Measurements from ENCODE around the gene KLF13. TPM values are rescaled to one million over a fixed set of nuclear protein-coding genes. Genes with fewer than 3 reads are reported as not detected.

Gene KLF13
- total and polyA plus RNA-seq, 10 of the 15 experiments (the other 5 are each of a cell fraction or from before 2014, with no cell fraction given), result 20.3 to 109 (median 51.4) TPM

DNA sequence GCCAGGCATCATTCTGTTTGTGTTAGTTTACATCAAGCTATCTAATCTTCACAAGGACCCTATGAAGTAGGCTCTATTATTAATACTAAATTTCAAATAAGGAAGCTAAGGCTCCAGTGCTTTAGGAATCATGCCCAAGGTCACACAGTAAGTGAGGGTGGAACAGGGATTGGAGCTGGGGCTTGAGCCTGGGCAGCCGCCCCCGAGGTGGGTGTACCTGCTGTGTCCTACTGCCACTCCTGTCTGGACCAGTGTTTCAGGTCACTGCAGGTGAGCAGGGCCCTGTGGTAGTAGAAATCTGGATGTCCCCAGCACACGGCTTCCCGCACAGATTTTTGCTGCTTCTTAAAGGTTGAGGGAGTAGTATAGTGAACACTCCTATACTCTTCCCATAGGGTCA is 6.5 kb downstream of the KLF13 start:
- intact Hi-C loops (cut with micrococcal nuclease; ENCODE audit: unreplicated experiment), result no loop called here
- RAD21 ChIA-PET (ENCODE audit: unreplicated experiment), result interaction anchor here (1.0 to 3.0 kb wide), 10 partner anchors 9 to 156 kb away, joined by 3 to 11 read pairs (median 4); no protein-coding TSS in a partner anchor
- TF ChIP-seq POU2F2 (IDR thresholded peaks at IDR 0.05; ENCODE audit: borderline replicate concordance, low read depth, low read length), result no peak
- no peak for TF ChIP-seq MTA2 (IDR thresholded peaks at IDR 0.05; ENCODE audit: low read depth)
- TF ChIP-seq SREBF1 (IDR thresholded peaks at IDR 0.05; ENCODE audit: low read length), result no peak
- no peak for TF ChIP-seq BRCA1 (IDR thresholded peaks at IDR 0.05; ENCODE audit: low read depth, low read length)
- no peak for TF ChIP-seq TCF12 (IDR thresholded peaks at IDR 0.05; ENCODE audit: low read depth, low read length)
- no peak for TF ChIP-seq CEBPB (IDR thresholded peaks at IDR 0.05; ENCODE audit: borderline replicate concordance in 1 of 2, low read depth in 2 of 2, low read length in 2 of 2)
- TF ChIP-seq EZH2 (IDR thresholded peaks at IDR 0.05; ENCODE audit: borderline replicate concordance, control insufficient read depth, low read depth, low read length), result no peak
- TF ChIP-seq, protein P1, sequence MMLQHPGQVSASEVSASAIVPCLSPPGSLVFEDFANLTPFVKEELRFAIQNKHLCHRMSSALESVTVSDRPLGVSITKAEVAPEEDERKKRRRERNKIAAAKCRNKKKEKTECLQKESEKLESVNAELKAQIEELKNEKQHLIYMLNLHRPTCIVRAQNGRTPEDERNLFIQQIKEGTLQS (IDR thresholded peaks at IDR 0.05; ENCODE audit: borderline replicate concordance, extremely low read depth, low read depth, low read length), result no peak
- TF ChIP-seq JUNB (IDR thresholded peaks at IDR 0.05), result no peak
- TF ChIP-seq ZZZ3 (IDR thresholded peaks at IDR 0.05; ENCODE audit: control insufficient read depth, insufficient read length, low read depth), result no peak
- no peak for TF ChIP-seq NR2F1 (conservative IDR thresholded peaks at IDR 0.05)
- TF ChIP-seq NR2C2 (IDR thresholded peaks at IDR 0.05; ENCODE audit: borderline replicate concordance, control insufficient read depth, insufficient read length, low read depth), result no peak
- TF ChIP-seq, protein P2, sequence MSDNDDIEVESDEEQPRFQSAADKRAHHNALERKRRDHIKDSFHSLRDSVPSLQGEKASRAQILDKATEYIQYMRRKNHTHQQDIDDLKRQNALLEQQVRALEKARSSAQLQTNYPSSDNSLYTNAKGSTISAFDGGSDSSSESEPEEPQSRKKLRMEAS (IDR thresholded peaks at IDR 0.05; ENCODE audit: low read depth, low read length), result no peak
- no peak for TF ChIP-seq STAT3 (IDR thresholded peaks at IDR 0.05; ENCODE audit: low read depth, low read length)
- TF ChIP-seq TAF1 (IDR thresholded peaks at IDR 0.05; ENCODE audit: borderline replicate concordance, low read depth, low read length), result no peak
- TF ChIP-seq SMAD5 (IDR thresholded peaks at IDR 0.05; ENCODE audit: low read depth), result no peak
- TF ChIP-seq TCF7 (IDR thresholded peaks at IDR 0.05; ENCODE audit: borderline replicate concordance), result no peak
- no peak for TF ChIP-seq NRF1 (conservative IDR thresholded peaks at IDR 0.05; ENCODE audit: low read depth, low read length)
- TF ChIP-seq NFYB (IDR thresholded peaks at IDR 0.05; ENCODE audit: insufficient read depth, low read depth, low read length), result no peak
- TF ChIP-seq CHD2 (IDR thresholded peaks at IDR 0.05; ENCODE audit: borderline replicate concordance, low read depth, low read length), result no peak
- no TSS peak for BruUV-seq (replicated peaks)
- CTCF ChIA-PET, result interaction anchor here (0.9 to 2.2 kb wide), 7 partner anchors 10 to 155 kb away, joined by 3 to 10 read pairs (median 4); no protein-coding TSS in a partner anchor
- H4K20me1 ChIP-seq (ENCODE audit: control insufficient read depth, insufficient read depth), result peaks cover 8% of the 10 kb centered on the region
- H3K4me1 ChIP-seq (ENCODE audit: control insufficient read depth, insufficient read depth, low read length), result peaks cover 72% of the 10 kb centered on the region
- ATAC-seq (no peak), DNase-seq (ENCODE audit: low read depth, low spot score) (no peak), FAIRE-seq (no peak)
- H3K9ac ChIP-seq (ENCODE audit: control insufficient read depth, insufficient read depth, low read length), result no peak overlapping the region
- no peak overlapping the region for H2AFZ ChIP-seq (ENCODE audit: control insufficient read depth, low read depth, low read length)
- H3K27ac ChIP-seq (ENCODE audit: control insufficient read depth, insufficient read depth), result no peak overlapping the region; the same call in 1 of the 2 replicates
- H3K9me3 ChIP-seq (replicated peaks; ENCODE audit: control insufficient read depth, insufficient read depth, low read length), result no peaks in the 10 kb centered on the region
- H3K4me2 ChIP-seq (ENCODE audit: control insufficient read depth, insufficient read depth), result peak overlapping the region; percentile 85; the same call in 1 of the 2 replicates
- POLR2A ChIA-PET, result interaction anchor here (0.5 to 1.3 kb wide), 6 partner anchors 9 to 120 kb away, joined by 3 to 5 read pairs (median 3); no protein-coding TSS in a partner anchor
- H3K79me2 ChIP-seq (ENCODE audit: control insufficient read depth, insufficient read depth, low read length), result peaks cover 97% of the 10 kb centered on the region
- H3K36me3 ChIP-seq (ENCODE audit: control insufficient read depth in 2 of 2, insufficient read depth in 2 of 2, low read length in 1 of 2), result peaks cover 6 to 9% of the 10 kb centered on the region in 2 experiments
- SMC1A ChIA-PET (ENCODE audit: uncharacterized antibody, unreplicated experiment), result interaction anchor here (0.9 to 2.0 kb wide), 8 partner anchors 9 to 133 kb away, joined by 3 to 9 read pairs (median 4); no protein-coding TSS in a partner anchor
- no peak overlapping the region for H3K4me3 ChIP-seq
- H3K27me3 ChIP-seq (replicated peaks in 1 of 2; ENCODE audit: control insufficient read depth in 2 of 2, insufficient read depth in 2 of 2, low read length in 1 of 2), result no peaks in the 10 kb centered on the region
- in situ Hi-C loops (cut with MboI), result loop anchor here (5.0 to 25.0 kb wide), 4 partner anchors 106 to 1279 kb away; partner anchors contain the start of genes ARHGAP11A and ARHGAP11B
- 98% methylated on average over 4 of the region's 4 CpGs for WGBS (ENCODE audit: insufficient coverage, insufficient replicate concordance, low lambda C conversion rate, missing lambda C conversion rate)
